AG04450 (cell line): Measurements from ENCODE around the gene MYO1E. TPM values are rescaled to one million over a fixed set of nuclear protein-coding genes. Genes with fewer than 3 reads are reported as not detected.

Experiments
- CTCF ChIA-PET: fragments of 300-600, 350-600 bp; formaldehyde crosslinking; extraction: SDS; loops from one replicate; lab custom pipeline; 2022; ENCODE audit warnings: antibody characterized with exemption, inconsistent platforms; lab: Charles Lee
- POLR2A ChIA-PET: fragments of 350-600 bp; formaldehyde crosslinking; extraction: SDS; loops from one replicate; lab custom pipeline; 2021; ENCODE audit warnings: antibody characterized with exemption, inconsistent platforms; lab: Yijun Ruan, JAX
- DNase-seq: peaks from one replicate; pipeline ENCODE4 v3.0.0-alpha.2; 2011; ENCODE audit warnings: low read depth, low spot score
- H3K27ac ChIP-seq: one replicate; pipeline ENCODE4 v1.5.1; 2012; ENCODE audit warnings: low read depth, low read length, control low read depth
- H3K27me3 ChIP-seq: one replicate; pipeline ENCODE4 v1.6.0; 2012; ENCODE audit warnings: low read length; ENCODE audit not compliant: control insufficient read depth, insufficient read depth
- H3K4me3 ChIP-seq: 2 replicates; pipeline ENCODE4 v1.5.1; 2011; ENCODE audit warnings: mild to moderate bottlenecking, low read depth, low read length, control low read depth
- H3K9me3 ChIP-seq: 2 replicates; pipeline ENCODE4 v1.5.1; 2012; ENCODE audit warnings: low read length; ENCODE audit not compliant: control insufficient read depth, insufficient read depth
- polyA plus RNA-seq: library from polyadenylated mRNA; depleted of rRNA; stranded (reverse); fragments of >200 nt; gene quantifications from 2 replicates; pipeline ENCODE4 v1.2.3, GENCODE V29; 2011
- TF ChIP-seq, protein P1 (sequence below): IDR thresholded peaks from 2 replicates; pipeline ENCODE4 v1.5.1; 2011; ENCODE audit warnings: low read depth, low read length, control low read depth, inconsistent platforms

The MYO1E gene
- polyA plus RNA-seq, 1 experiment = 49.1 TPM

DNA sequence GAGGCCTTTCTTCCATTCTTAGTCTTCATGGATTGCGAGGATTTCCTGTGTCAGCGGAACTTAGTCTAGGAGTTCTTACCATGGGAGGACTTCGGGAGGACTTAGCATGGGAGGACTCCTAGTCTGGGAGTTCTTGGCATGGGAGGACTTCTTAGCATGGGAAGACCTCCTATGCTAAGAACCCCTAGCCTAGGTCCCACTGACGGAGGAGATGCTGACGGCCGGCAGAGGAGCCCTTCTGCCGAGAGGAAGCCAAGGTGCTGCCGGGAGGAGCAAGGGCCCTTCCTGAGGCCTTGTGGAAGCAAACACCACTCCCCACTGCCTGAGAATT lies 201.6 kb downstream of the MYO1E start:
- POLR2A ChIA-PET = no interaction called here
- no peak for DNase-seq
- Histone ChIP-seq H3K9me3 (no peaks in the 10 kb centered on the region), H3K4me3 (no peak overlapping the region), H3K27me3 (no peaks in the 10 kb centered on the region), H3K27ac (no peak overlapping the region)
- CTCF ChIA-PET = interaction anchor here (1.8 kb wide), 1 partner anchor 15 kb away, joined by 5 read pairs; no protein-coding TSS in a partner anchor
- TF ChIP-seq, protein P1, sequence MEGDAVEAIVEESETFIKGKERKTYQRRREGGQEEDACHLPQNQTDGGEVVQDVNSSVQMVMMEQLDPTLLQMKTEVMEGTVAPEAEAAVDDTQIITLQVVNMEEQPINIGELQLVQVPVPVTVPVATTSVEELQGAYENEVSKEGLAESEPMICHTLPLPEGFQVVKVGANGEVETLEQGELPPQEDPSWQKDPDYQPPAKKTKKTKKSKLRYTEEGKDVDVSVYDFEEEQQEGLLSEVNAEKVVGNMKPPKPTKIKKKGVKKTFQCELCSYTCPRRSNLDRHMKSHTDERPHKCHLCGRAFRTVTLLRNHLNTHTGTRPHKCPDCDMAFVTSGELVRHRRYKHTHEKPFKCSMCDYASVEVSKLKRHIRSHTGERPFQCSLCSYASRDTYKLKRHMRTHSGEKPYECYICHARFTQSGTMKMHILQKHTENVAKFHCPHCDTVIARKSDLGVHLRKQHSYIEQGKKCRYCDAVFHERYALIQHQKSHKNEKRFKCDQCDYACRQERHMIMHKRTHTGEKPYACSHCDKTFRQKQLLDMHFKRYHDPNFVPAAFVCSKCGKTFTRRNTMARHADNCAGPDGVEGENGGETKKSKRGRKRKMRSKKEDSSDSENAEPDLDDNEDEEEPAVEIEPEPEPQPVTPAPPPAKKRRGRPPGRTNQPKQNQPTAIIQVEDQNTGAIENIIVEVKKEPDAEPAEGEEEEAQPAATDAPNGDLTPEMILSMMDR = no peak

DNA sequence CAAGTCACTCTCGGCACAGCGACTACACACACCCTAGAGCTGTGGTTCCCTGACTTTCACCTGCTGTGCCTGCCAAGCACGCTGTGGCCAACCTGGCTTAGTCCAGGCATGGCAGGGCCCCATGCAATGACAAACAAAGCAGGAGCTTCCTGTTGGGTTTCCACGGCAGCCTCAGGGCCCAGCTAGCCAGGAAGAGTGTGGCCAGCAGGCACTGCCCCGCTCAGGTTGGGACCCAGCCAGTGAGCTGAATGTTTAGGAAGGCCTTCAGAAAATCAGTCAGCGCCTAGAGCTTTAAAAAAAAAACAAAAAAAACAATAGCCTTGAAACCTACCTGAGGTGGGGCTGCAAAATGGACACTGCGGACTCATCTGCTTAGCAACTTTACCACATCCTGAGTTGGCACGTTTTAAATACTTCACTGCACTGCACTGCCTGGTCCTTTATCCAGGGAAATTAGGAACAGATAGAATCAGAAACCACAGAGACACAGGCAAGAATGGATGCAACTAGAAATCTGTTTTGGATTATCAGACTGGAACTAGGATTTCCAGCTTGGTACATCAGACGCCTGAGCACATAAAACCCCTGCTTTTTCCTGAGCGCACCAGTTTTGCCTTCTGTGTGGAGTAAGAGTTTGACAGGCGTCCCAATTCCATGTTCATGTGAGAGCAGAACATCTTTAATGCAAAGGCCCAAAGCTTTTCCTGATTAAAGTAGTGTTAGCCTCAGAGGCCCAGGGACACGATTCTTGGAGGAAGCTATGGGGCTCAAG lies 202.2 kb downstream of the MYO1E start:
- H3K27ac ChIP-seq = peak overlapping the region; percentile 63
- no peaks in the 10 kb centered on the region for H3K27me3 ChIP-seq
- TF ChIP-seq, protein P1 = no peak
- no peak for DNase-seq
- ChIA-PET CTCF (interaction anchor here (1.8 kb wide), 1 partner anchor 14 kb away, joined by 5 read pairs; no protein-coding TSS in a partner anchor), POLR2A (interaction anchor here (0.7 to 1.5 kb wide), 2 partner anchors 15 to 202 kb away, joined by 3 to 4 read pairs; partner anchors contain the start of gene MYO1E)
- no peak overlapping the region for H3K4me3 ChIP-seq
- H3K9me3 ChIP-seq = no peaks in the 10 kb centered on the region

DNA sequence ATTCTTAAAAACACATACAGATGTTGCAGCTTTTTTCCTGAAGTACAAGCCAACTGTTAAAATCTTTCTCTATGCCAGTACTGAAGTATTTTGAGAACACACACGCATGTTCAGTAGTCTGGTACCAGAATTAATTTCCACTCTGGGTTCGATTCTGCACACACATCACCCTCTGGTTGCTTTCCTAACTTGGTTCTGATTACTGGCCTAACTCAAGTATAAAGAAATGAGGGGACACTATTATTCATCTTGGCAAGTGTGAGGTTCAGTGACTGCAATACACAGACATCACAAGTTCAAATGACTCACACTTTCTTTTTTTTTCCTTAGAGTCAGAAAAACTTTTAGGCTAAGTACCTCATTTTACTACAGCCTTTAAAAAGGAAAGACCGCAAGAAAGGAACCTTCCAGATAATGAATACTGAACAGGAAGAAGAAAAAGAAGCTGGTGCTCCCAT lies 203.4 kb downstream of the MYO1E start:
- CTCF ChIA-PET = interaction anchor here (1.2 to 1.8 kb wide), 3 partner anchors 13 to 360 kb away, joined by 3 to 6 read pairs (median 5); no protein-coding TSS in a partner anchor
- Histone ChIP-seq H3K27me3 (no peaks in the 10 kb centered on the region), H3K9me3 (no peaks in the 10 kb centered on the region), H3K4me3 (no peak overlapping the region), H3K27ac (peak overlapping the region; percentile 63)
- TF ChIP-seq, protein P1 = no peak
- POLR2A ChIA-PET = interaction anchor here (0.6 to 1.5 kb wide), 2 partner anchors 48 to 204 kb away, joined by 4 to 5 read pairs; partner anchors contain the start of gene MYO1E
- peak; percentile 38 for DNase-seq

DNA sequence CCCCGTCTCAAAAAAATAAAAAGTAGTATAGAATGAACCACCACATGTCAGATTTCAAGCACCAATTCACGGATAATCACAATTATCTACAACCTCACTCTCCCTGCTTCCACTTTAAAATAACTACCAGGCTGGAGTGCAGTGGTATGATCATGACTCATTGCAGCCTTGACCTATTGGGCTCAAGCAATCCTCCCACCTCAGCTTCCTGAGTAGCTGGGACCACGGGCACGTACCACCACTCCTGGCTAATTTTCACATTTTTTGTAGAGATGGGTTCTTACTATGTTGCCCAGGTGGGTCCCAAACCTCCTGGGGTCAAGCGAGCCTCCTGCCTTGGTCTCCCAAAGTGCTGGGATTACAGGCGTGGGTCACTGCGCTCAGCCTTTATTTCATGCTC lies 204.1 kb downstream of the MYO1E start:
- no peak for DNase-seq
- POLR2A ChIA-PET = interaction anchor here (0.6 kb wide), 1 partner anchor 48 kb away, joined by 5 read pairs; no protein-coding TSS in a partner anchor
- CTCF ChIA-PET = interaction anchor here (1.5 kb wide), 1 partner anchor 78 kb away, joined by 3 read pairs; no protein-coding TSS in a partner anchor

More for the DNA sequence above, 204.1 kb downstream of the MYO1E start:
- H3K27me3 ChIP-seq = no peaks in the 10 kb centered on the region
- TF ChIP-seq, protein P1 = no peak
- H3K9me3 ChIP-seq = no peaks in the 10 kb centered on the region
- peak overlapping the region; percentile 61 for H3K27ac ChIP-seq
- no peak overlapping the region for H3K4me3 ChIP-seq
